ENCODE measurements around the gene C10orf71. TPM values are rescaled to one million over a fixed set of nuclear protein-coding genes. Genes with fewer than 3 reads are reported as not detected.

C10orf71 gene
- total RNA-seq, 1 experiment from 2014 or later = not detected

DNA sequence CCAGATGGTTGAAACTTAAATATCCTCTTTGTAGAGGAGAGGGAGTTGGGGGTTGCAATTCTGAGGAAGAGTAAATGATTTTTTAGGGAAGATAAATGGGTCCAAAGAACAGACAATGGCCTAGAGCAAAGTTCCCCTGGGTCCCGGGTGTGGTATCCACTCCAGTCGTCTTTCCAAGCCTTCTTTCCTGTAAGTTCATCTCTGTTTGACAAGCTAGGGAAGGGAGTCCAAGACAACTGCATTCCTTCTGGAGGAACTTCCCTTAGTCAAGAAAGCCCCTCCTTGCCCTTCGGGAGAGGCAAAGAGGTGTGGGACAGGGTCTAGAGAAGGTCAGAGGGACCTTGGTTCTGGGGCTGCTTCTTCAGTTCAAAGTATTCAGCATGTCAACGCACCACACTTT lies 33.4 kb downstream of the C10orf71 start:
- ChIA-PET CTCF (no interaction called here), POLR2A (no interaction called here)
- Histone ChIP-seq H3K9me3 (no peaks in the 10 kb centered on the region), H3K4me1 (no peaks in the 10 kb centered on the region), H3K27me3 (replicated peaks; ENCODE audit: control insufficient read depth, insufficient read depth, low read length) (0 out of 2 replicates have a peak, but pooled peaks cover 1% of the 10 kb centered on the region), H3K36me3 (ENCODE audit: control insufficient read depth, insufficient read depth, low read length) (no peaks in the 10 kb centered on the region), H3K4me3 (ENCODE audit: low read depth, low read length) (no peak overlapping the region)
- H3K4me1 Mint-ChIP-seq (ENCODE audit: low read depth, unreplicated experiment) = no peaks in the 10 kb centered on the region
- no TSS peak for BruUV-seq (replicated peaks)
- H3K27ac Mint-ChIP-seq (ENCODE audit: unreplicated experiment) = no peak overlapping the region
- no peaks in the 10 kb centered on the region for H3K36me3 Mint-ChIP-seq (ENCODE audit: insufficient read depth, unreplicated experiment)
- intact Hi-C loops (cut with micrococcal nuclease; ENCODE audit: unreplicated experiment) = no loop called here
- TF ChIP-seq, protein P1, sequence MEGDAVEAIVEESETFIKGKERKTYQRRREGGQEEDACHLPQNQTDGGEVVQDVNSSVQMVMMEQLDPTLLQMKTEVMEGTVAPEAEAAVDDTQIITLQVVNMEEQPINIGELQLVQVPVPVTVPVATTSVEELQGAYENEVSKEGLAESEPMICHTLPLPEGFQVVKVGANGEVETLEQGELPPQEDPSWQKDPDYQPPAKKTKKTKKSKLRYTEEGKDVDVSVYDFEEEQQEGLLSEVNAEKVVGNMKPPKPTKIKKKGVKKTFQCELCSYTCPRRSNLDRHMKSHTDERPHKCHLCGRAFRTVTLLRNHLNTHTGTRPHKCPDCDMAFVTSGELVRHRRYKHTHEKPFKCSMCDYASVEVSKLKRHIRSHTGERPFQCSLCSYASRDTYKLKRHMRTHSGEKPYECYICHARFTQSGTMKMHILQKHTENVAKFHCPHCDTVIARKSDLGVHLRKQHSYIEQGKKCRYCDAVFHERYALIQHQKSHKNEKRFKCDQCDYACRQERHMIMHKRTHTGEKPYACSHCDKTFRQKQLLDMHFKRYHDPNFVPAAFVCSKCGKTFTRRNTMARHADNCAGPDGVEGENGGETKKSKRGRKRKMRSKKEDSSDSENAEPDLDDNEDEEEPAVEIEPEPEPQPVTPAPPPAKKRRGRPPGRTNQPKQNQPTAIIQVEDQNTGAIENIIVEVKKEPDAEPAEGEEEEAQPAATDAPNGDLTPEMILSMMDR (IDR thresholded peaks at IDR 0.05; ENCODE audit: insufficient read depth in 1 of 2, low read depth in 1 of 2, low read length in 1 of 2, severe bottlenecking in 1 of 2, unreplicated experiment in 1 of 2) = no peak
- H3K4me3 Mint-ChIP-seq (ENCODE audit: unreplicated experiment) = no peak overlapping the region
- H3K27me3 Mint-ChIP-seq (ENCODE audit: insufficient read depth, unreplicated experiment) = peaks cover 25% of the 10 kb centered on the region
- H3K9me3 Mint-ChIP-seq (ENCODE audit: unreplicated experiment) = peaks cover 14% of the 10 kb centered on the region
- DNase-seq = no peak

DNA sequence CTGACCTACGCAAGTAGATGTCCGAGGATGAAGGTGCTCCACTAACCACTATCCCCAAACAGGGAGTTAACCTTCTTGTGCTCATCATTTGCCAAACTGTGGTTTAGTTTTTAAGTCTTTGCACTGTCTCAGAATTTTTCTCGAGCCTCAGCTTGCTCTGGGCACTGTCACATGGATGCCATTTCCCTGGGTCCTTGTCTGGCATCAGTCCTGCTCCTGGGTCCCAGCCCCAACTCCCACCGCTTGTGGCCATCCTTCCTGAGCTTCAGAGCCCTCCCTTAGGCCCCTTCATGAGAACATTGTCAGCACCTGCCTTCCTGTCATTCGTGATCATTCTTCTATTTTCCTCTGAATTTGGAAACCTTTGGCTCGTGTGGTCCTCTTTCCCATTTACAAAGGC lies 33.8 kb downstream of the C10orf71 start:
- Histone ChIP-seq H3K36me3 (ENCODE audit: control insufficient read depth, insufficient read depth, low read length) (no peaks in the 10 kb centered on the region), H3K9me3 (no peaks in the 10 kb centered on the region), H3K27me3 (replicated peaks; ENCODE audit: control insufficient read depth, insufficient read depth, low read length) (no peaks in the 10 kb centered on the region), H3K4me3 (ENCODE audit: low read depth, low read length) (no peak overlapping the region), H3K4me1 (no peaks in the 10 kb centered on the region)
- BruUV-seq (replicated peaks) = no TSS peak
- Mint-ChIP-seq H3K4me1 (ENCODE audit: low read depth, unreplicated experiment) (no peaks in the 10 kb centered on the region), H3K27ac (ENCODE audit: unreplicated experiment) (no peak overlapping the region), H3K4me3 (ENCODE audit: unreplicated experiment) (no peak overlapping the region), H3K9me3 (ENCODE audit: unreplicated experiment) (peaks cover 14% of the 10 kb centered on the region), H3K27me3 (ENCODE audit: insufficient read depth, unreplicated experiment) (peaks cover 25% of the 10 kb centered on the region), H3K36me3 (ENCODE audit: insufficient read depth, unreplicated experiment) (no peaks in the 10 kb centered on the region)
- no peak for DNase-seq
- TF ChIP-seq, protein P1 (IDR thresholded peaks at IDR 0.05; ENCODE audit: insufficient read depth in 1 of 2, low read depth in 1 of 2, low read length in 1 of 2, severe bottlenecking in 1 of 2, unreplicated experiment in 1 of 2) = no peak
- intact Hi-C loops (cut with micrococcal nuclease; ENCODE audit: unreplicated experiment) = no loop called here
- POLR2A ChIA-PET = no interaction called here
- CTCF ChIA-PET = no interaction called here

DNA sequence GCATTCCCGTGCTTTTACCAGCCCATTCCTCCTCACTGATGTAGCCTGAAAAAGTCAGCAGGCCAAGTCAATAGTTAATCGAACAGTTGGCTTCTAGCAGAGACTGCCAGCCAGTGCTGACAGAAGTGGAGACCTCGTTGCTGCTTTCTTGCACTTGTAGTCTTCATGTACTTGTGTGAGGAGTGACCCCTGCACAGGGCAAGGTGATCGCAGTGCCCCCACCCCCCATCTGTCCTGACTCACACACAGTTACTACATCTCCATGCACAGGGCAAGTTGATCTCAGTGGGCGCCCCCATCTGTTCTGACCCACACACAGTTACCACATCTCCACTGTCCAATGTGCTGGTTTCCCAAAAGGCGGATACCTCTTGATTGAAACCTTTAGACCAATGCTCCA lies 34.2 kb downstream of the C10orf71 start:
- no TSS peak for BruUV-seq (replicated peaks)
- CTCF ChIA-PET = no interaction called here
- no peaks in the 10 kb centered on the region for H3K36me3 ChIP-seq (ENCODE audit: control insufficient read depth, insufficient read depth, low read length)
- peaks cover 25% of the 10 kb centered on the region for H3K27me3 Mint-ChIP-seq (ENCODE audit: insufficient read depth, unreplicated experiment)
- TF ChIP-seq, protein P1 (IDR thresholded peaks at IDR 0.05; ENCODE audit: insufficient read depth in 1 of 2, low read depth in 1 of 2, low read length in 1 of 2, severe bottlenecking in 1 of 2, unreplicated experiment in 1 of 2) = no peak
- no peak overlapping the region for H3K27ac Mint-ChIP-seq (ENCODE audit: unreplicated experiment)
- H3K4me1 ChIP-seq = no peaks in the 10 kb centered on the region
- no peaks in the 10 kb centered on the region for H3K36me3 Mint-ChIP-seq (ENCODE audit: insufficient read depth, unreplicated experiment)
- H3K9me3 Mint-ChIP-seq (ENCODE audit: unreplicated experiment) = peaks cover 14% of the 10 kb centered on the region
- POLR2A ChIA-PET = no interaction called here
- H3K4me3 Mint-ChIP-seq (ENCODE audit: unreplicated experiment) = no peak overlapping the region
- no peaks in the 10 kb centered on the region for H3K27me3 ChIP-seq (replicated peaks; ENCODE audit: control insufficient read depth, insufficient read depth, low read length)
- H3K9me3 ChIP-seq = no peaks in the 10 kb centered on the region
- DNase-seq = no peak
- no peaks in the 10 kb centered on the region for H3K4me1 Mint-ChIP-seq (ENCODE audit: low read depth, unreplicated experiment)
- intact Hi-C loops (cut with micrococcal nuclease; ENCODE audit: unreplicated experiment) = no loop called here
- no peak overlapping the region for H3K4me3 ChIP-seq (ENCODE audit: low read depth, low read length)

All from Caco-2 (cell line).